T-cell (primary cell): ENCODE data around the gene STX8. TPM values are rescaled to one million over a fixed set of nuclear protein-coding genes. Genes with fewer than 3 reads are reported as not detected.

Experiments
- ATAC-seq, 4 experiments: fragments of 200-7000 bp in 3 of 4; fragments of 150-1000 bp in 1 of 4; cut with Tn5 transposase; replicated peaks in 1 of 4; 1 replicate in 3 of 4; 2 replicates in 1 of 4; pipeline ENCODE4 v1.10.0; 2021; ENCODE audit warnings: moderate library complexity in 3 of 4, mild to moderate bottlenecking in 2 of 4, moderate number of reproducible peaks in 1 of 4
- CTCF ChIA-PET, 2 donors: fragments of 300-600 bp; sonication (Branson Sonifier 250); formaldehyde crosslinking; loops; one replicate each; lab custom pipeline; 2022; ENCODE audit warnings: antibody characterized with exemption in 2 of 2; lab: Charles Lee
- POLR2A ChIA-PET, 2 donors: fragments of 300-600 bp; sonication (Branson Sonifier 250); formaldehyde crosslinking; loops; one replicate each; lab custom pipeline; 2022; ENCODE audit warnings: antibody characterized with exemption in 2 of 2; lab: Charles Lee
- DNase-seq, 35 experiments: peaks; one replicate each; pipeline versions ENCODE4 v3.0.0 to v3.0.0-alpha.2; 2013 to 2023
- H3K27ac ChIP-seq: one replicate; pipeline ENCODE4 v1.5.1; 2013; ENCODE audit warnings: low read length
- H3K27me3 ChIP-seq, 2 experiments: replicated peaks in 1 of 2; 1 replicate in 1 of 2; 2 replicates in 1 of 2; pipeline versions ENCODE4 v1.6.1 to v1.7.0; 2013; ENCODE audit warnings: low read length in 1 of 2, mixed read lengths in 1 of 2; ENCODE audit not compliant: control insufficient read depth in 2 of 2, insufficient read depth in 2 of 2; ENCODE audit errors: extremely low read depth in 1 of 2
- H3K36me3 ChIP-seq, 2 donors: 1 replicate in 1 of 2; 2 replicates in 1 of 2; pipeline versions ENCODE4 v1.6.1 to v1.7.0; 2013; ENCODE audit warnings: low read length in 1 of 2; ENCODE audit not compliant: control insufficient read depth in 2 of 2, insufficient read depth in 1 of 2; ENCODE audit errors: extremely low read depth in 1 of 2
- H3K4me1 ChIP-seq, 2 experiments: 1 replicate in 1 of 2; 2 replicates in 1 of 2; pipeline versions ENCODE4 v1.6.1 to v1.7.0; 2013; ENCODE audit warnings: low read length in 2 of 2, mixed read lengths in 1 of 2; ENCODE audit not compliant: insufficient read depth in 2 of 2, control insufficient read depth in 1 of 2; ENCODE audit errors: extremely low read depth in 1 of 2
- H3K4me3 ChIP-seq, 2 donors: 1 replicate in 1 of 2; 2 replicates in 1 of 2; pipeline versions ENCODE4 v1.5.1 to v1.7.0; 2013; ENCODE audit warnings: mild to moderate bottlenecking in 2 of 2, low read length in 1 of 2, moderate library complexity in 1 of 2; ENCODE audit not compliant: control insufficient read depth in 1 of 2; ENCODE audit errors: extremely low read depth in 1 of 2
- H3K9me3 ChIP-seq: 2 replicates; pipeline ENCODE4 v1.7.0; 2013
- H3K27ac Mint-ChIP-seq, 2 donors: one replicate each; pipeline ENCODE4 v1.8.0; 2020 to 2021; ENCODE audit warnings: mild to moderate bottlenecking in 2 of 2, mixed read lengths in 2 of 2
- H3K27me3 Mint-ChIP-seq, 2 donors: one replicate each; pipeline ENCODE4 v1.8.0; 2021 to 2022; ENCODE audit warnings: mixed read lengths in 2 of 2
- H3K36me3 Mint-ChIP-seq: one replicate; pipeline ENCODE4 v1.8.0; 2021; ENCODE audit warnings: mixed read lengths
- H3K4me1 Mint-ChIP-seq, 3 donors: one replicate each; pipeline ENCODE4 v1.8.0; 2020 to 2022; ENCODE audit warnings: mixed read lengths in 3 of 3, mild to moderate bottlenecking in 1 of 3
- H3K4me3 Mint-ChIP-seq, 3 donors: one replicate each; pipeline ENCODE4 v1.8.0; 2020 to 2022; ENCODE audit warnings: mild to moderate bottlenecking in 3 of 3, mixed read lengths in 3 of 3, moderate library complexity in 3 of 3
- H3K9me3 Mint-ChIP-seq, 3 donors: one replicate each; pipeline ENCODE4 v1.8.0; 2020 to 2022; ENCODE audit warnings: mixed read lengths in 3 of 3
- WGBS: methylation state at CpG from one replicate; pipeline ENCODE4 v1.1.5; 2013; ENCODE audit warnings: missing lambda C conversion rate; ENCODE audit not compliant: insufficient coverage; 5-methylcytosine and 5-hydroxymethylcytosine counted together
- total RNA-seq, 35 experiments: library from RNA in 6 of 35; stranded (reverse) in 6 of 35; fragments of 120-200 nt in 1 of 35; gene quantifications; one replicate each; pipeline versions ENCODE4 v1.2.1 to v1.2.4 and lab custom pipeline; 2013 to 2026

STX8 gene
- total RNA-seq, 5 donors from 2014 or later (not counting 1 experiment from before 2014, with no cell fraction given): 34.1 to 65.2 (median 57.8) TPM

DNA sequence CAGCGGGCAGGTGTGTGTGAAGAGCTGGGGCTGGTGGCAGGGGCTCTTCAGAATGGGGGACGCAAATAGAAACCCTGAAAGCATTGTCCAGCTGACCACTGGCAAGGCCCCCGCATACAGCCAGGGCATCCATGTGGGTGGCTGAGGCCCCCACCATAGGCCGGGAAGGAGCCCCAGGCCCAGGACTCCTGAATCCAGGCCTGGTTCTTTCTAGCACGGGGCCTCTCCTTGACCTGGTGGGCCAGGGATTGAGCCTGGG, 353.8 kb downstream of the STX8 start:
- Mint-ChIP-seq H3K27ac (no peak overlapping the region), H3K27me3 (no peaks in the 10 kb centered on the region), H3K4me1 (peaks cover 0 to 3% (median 0%) of the 10 kb centered on the region in 3 donors), H3K4me3 (no peak overlapping the region), H3K9me3 (peaks cover 0 to 4% (median 3%) of the 10 kb centered on the region in 3 donors), H3K36me3 (no peaks in the 10 kb centered on the region)
- no peak overlapping the region for H3K4me3 ChIP-seq
- ChIA-PET POLR2A (no interaction called here), CTCF (no interaction called here)
- H3K36me3 ChIP-seq: no peaks in the 10 kb centered on the region
- no peak overlapping the region for H3K27ac ChIP-seq
- ATAC-seq: no peak
- DNase-seq: no peak
- WGBS: 82% methylated on average over 5 of the region's 5 CpGs
- peaks cover 0 to 13% of the 10 kb centered on the region in 2 experiments for H3K4me1 ChIP-seq
- H3K9me3 ChIP-seq: no peaks in the 10 kb centered on the region
- peaks cover 0 to 18% of the 10 kb centered on the region in 2 experiments for H3K27me3 ChIP-seq

DNA sequence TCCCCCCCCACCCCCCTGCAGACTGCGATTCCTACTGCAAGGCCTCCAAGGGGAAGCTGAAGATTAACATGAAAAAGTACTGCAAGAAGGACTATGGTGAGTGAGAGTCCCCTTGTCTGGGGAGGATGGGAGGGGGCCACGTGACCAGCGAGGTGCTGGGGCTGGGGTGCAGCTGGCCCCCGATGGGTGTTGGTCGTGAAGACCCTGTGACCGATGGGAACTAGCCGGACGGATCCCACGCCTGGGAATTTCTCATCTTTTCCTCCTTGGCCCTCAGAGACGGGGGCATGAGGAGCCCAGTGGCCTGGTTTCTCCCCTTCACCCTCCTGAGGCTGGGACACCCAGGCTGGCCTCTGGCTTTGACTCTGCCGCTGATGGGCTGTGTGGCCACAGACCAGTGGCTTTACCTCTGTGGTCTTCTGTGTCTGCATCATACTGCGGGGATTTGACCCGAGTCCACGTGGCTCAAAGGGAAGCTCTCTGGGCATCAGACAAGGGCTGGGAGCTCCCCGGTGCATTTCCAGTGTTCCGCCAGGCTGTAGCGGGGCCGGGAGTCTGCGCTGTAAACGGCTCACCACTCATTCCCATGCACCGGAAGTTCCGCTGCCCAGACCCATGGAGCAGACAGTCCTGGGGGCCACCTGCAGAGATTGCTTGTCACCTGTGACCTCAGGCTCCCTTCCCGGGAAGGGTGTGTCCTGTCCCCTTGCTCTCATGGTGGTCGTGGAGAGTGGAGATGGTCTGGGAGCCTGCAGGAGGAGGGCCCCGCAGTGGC, 354.3 kb downstream of the STX8 start:
- Mint-ChIP-seq H3K36me3 (no peaks in the 10 kb centered on the region), H3K27ac (no peak overlapping the region), H3K4me3 (no peak overlapping the region), H3K9me3 (peaks cover 0 to 8% (median 4%) of the 10 kb centered on the region in 3 donors), H3K27me3 (no peaks in the 10 kb centered on the region), H3K4me1 (peaks cover 0 to under 1% (median 0%) of the 10 kb centered on the region in 3 donors)
- WGBS: 86% methylated on average over 22 of the region's 25 CpGs
- ATAC-seq: no peak
- ChIA-PET CTCF (no interaction called here), POLR2A (no interaction called here)
- H3K36me3 ChIP-seq: no peaks in the 10 kb centered on the region
- H3K9me3 ChIP-seq: no peaks in the 10 kb centered on the region
- DNase-seq: no peak
- H3K4me1 ChIP-seq: peaks cover 0 to 7% of the 10 kb centered on the region in 2 experiments
- no peak overlapping the region for H3K4me3 ChIP-seq
- peaks cover 0 to 21% of the 10 kb centered on the region in 2 experiments for H3K27me3 ChIP-seq
- H3K27ac ChIP-seq: no peak overlapping the region

DNA sequence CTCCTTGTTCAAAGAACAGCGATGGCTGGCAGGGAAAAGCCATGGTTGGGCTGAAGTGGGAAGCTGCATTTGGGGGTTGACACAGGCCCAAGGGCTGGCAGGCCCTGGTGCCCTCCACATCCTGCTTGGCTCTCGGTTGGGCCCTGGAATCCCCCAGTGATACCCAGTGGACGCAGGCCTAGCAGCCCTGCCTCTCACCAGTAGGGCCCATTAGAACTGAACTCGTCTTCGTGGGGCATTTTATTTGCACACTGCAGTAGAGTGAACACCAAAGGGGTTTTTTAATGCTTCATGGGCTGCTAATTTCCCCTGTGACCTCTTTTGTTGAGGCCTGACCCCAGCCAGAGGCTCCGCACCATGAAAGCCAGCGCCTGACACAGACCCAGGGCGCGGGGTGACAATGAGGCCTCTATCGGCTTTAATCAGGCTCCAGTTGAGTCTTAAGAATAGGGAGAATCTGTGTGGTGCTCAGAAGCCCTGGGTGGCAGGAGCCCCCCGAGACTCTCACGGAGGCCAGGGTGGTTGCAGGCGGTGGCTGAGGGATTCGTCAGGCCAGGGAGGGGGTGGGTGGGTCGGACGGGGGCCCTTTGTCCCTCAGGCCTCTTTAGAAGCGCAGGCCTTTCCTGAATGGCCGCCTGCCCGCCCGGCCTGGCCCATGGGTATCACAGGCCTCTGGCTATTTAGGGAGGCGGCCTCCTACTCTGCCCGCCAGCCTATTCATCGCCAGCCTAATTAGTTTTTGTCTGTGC, 355.0 kb downstream of the STX8 start:
- WGBS: 84% methylated on average over 14 of the region's 23 CpGs

DNA sequence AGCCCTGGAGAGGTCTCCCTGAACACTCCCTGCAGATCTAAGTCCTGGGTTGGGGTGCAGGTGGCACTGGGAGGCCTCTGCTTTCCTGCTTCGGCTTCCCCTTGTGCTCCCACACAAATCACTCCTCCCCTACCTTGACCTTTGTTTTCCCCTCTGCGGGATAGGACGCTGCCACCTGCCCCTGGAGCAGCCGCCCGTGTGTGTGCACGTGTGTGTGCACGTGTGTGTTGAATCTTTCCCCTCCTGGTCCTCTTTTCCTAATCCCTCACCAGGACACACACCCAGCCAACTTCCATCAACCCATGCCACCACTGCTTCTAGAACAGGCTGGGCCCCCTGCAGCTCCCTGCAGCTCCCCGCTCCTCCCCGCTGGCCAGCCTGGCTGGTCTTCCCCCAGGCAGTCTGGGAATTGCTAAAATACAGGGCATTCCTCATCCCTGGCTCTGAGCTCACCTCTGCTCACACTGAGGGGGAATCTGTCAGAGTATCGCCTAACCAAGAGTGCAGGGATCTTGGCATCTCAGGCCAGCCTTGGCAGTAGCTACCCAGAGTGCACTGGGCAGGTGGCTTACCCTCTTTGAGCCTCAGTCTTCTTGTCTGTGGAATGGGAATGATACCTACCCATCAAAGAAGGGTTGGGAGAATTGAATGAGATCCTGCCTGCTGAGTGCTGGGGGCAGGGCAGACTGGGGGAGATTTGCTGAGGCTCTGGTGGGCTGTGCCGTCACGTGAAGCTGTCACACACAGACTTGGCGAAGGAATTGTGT, 355.8 kb downstream of the STX8 start:
- ATAC-seq: no peak
- H3K4me1 ChIP-seq: no peaks in the 10 kb centered on the region
- no peak overlapping the region for H3K4me3 ChIP-seq
- ChIA-PET POLR2A (no interaction called here), CTCF (no interaction called here)
- H3K4me1 Mint-ChIP-seq: no peaks in the 10 kb centered on the region
- peaks cover 0 to 18% of the 10 kb centered on the region in 2 experiments for H3K27me3 ChIP-seq
- no peaks in the 10 kb centered on the region for H3K36me3 ChIP-seq
- H3K4me3 Mint-ChIP-seq: no peak overlapping the region
- DNase-seq: no peak
- peaks cover 2% of the 10 kb centered on the region for H3K9me3 ChIP-seq
- H3K27ac ChIP-seq: no peak overlapping the region
- H3K27me3 Mint-ChIP-seq: no peaks in the 10 kb centered on the region
- no peak overlapping the region for H3K27ac Mint-ChIP-seq
- peaks cover 0 to 21% (median 16%) of the 10 kb centered on the region in 3 donors for H3K9me3 Mint-ChIP-seq
- peaks cover 3% of the 10 kb centered on the region for H3K36me3 Mint-ChIP-seq
- WGBS: 94% methylated on average over 9 of the region's 13 CpGs

More for the DNA sequence above, 355.0 kb downstream of the STX8 start:
- H3K4me3 Mint-ChIP-seq: no peak overlapping the region
- peaks cover 3% of the 10 kb centered on the region for H3K36me3 Mint-ChIP-seq
- H3K4me3 ChIP-seq: no peak overlapping the region
- CTCF ChIA-PET: no interaction called here
- no peaks in the 10 kb centered on the region for H3K27me3 Mint-ChIP-seq
- no peaks in the 10 kb centered on the region for H3K4me1 ChIP-seq
- H3K9me3 Mint-ChIP-seq: peaks cover 0 to 15% (median 11%) of the 10 kb centered on the region in 3 donors
- peaks cover 0 to 21% of the 10 kb centered on the region in 2 experiments for H3K27me3 ChIP-seq
- H3K27ac Mint-ChIP-seq: no peak overlapping the region
- POLR2A ChIA-PET: no interaction called here
- H3K27ac ChIP-seq: no peak overlapping the region
- ATAC-seq (no peak), DNase-seq (no peak)
- H3K36me3 ChIP-seq: no peaks in the 10 kb centered on the region
- H3K9me3 ChIP-seq: no peaks in the 10 kb centered on the region
- H3K4me1 Mint-ChIP-seq: no peaks in the 10 kb centered on the region

DNA sequence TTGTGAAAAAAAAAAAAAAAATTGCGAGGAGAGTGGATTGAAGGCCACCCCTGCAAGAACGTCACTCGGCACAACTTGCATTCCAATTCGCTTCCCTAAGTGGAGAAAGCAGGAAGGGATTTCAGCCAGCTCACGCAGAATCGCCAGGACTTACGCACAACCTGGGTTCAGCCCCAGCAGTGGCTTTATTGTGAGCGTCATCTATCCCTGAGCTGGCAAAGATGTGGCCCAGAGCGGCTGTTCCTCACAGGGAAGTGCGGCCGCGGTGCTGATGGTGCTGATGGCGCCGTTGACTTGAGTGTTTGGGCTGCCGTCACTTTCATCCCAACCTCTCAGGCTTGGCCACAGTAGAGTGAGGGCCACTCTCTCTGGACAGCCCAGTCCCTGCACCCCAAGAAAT, 356.7 kb downstream of the STX8 start:
- no peaks in the 10 kb centered on the region for H3K36me3 ChIP-seq
- H3K9me3 Mint-ChIP-seq: peaks cover 0 to 21% (median 16%) of the 10 kb centered on the region in 3 donors
- H3K27me3 Mint-ChIP-seq: no peaks in the 10 kb centered on the region
- CTCF ChIA-PET: no interaction called here
- POLR2A ChIA-PET: no interaction called here
- H3K4me1 Mint-ChIP-seq: no peaks in the 10 kb centered on the region
- H3K36me3 Mint-ChIP-seq: peaks cover 3% of the 10 kb centered on the region
- 91% methylated on average over 14 of the region's 15 CpGs for WGBS
- peaks cover 2% of the 10 kb centered on the region for H3K9me3 ChIP-seq
- H3K27ac Mint-ChIP-seq: no peak overlapping the region
- no peak for ATAC-seq
- no peak overlapping the region for H3K4me3 ChIP-seq
- peaks cover 0 to 18% of the 10 kb centered on the region in 2 experiments for H3K27me3 ChIP-seq
- H3K4me1 ChIP-seq: no peaks in the 10 kb centered on the region
- H3K4me3 Mint-ChIP-seq: no peak overlapping the region
- no peak overlapping the region for H3K27ac ChIP-seq
- no peak for DNase-seq

DNA sequence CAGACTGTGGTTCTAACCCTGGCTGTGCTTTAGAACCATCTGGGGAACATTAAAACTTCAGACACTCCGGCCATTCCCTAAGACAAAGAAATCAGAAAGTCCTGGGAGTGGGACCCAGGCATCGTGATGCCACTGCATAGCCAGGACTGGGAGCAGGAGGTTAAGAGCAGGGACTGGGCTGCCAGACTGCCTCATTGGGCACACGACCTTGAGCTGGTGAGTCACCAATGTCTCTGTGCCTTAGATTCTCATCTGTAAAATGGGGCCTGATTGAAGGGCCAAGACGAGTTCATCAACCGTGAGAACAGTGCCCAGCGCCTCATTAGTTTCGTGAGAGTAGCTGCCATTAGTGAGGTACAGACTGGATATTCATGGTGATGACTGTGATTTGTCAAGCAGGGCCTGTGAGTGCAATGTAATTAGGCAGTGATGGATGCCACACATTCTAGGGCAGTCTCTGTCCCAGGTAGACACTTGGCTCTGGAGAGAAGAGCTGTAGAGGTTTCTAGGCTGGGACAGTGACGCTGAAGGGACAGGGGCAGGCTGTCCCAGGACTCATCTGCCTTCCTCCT, 357.5 kb downstream of the STX8 start:
- WGBS: 90% methylated on average over 8 of the region's 8 CpGs
- Mint-ChIP-seq H3K36me3 (peaks cover 3% of the 10 kb centered on the region), H3K9me3 (peaks cover 0 to 21% (median 16%) of the 10 kb centered on the region in 3 donors), H3K27ac (no peak overlapping the region), H3K4me1 (no peaks in the 10 kb centered on the region), H3K4me3 (no peak overlapping the region), H3K27me3 (no peaks in the 10 kb centered on the region)
- H3K36me3 ChIP-seq: no peaks in the 10 kb centered on the region
- H3K27ac ChIP-seq: no peak overlapping the region
- POLR2A ChIA-PET: no interaction called here
- peaks cover 0 to 18% of the 10 kb centered on the region in 2 experiments for H3K27me3 ChIP-seq
- CTCF ChIA-PET: no interaction called here
- no peaks in the 10 kb centered on the region for H3K4me1 ChIP-seq
- H3K4me3 ChIP-seq: no peak overlapping the region
- ATAC-seq (no peak), DNase-seq (no peak)
- H3K9me3 ChIP-seq: peaks cover 2% of the 10 kb centered on the region
